HEK293T (cell line): ENCODE measurements around the gene GET3.

Experiments
- ARNT ChIP-seq: fragments of 450-650 bp; IDR thresholded peaks from 2 replicates; pipeline ENCODE4 v1.6.1; 2017; ENCODE audit warnings: mild to moderate bottlenecking
- BHLHE40 ChIP-seq: fragments of 450-650 bp; IDR thresholded peaks from 2 replicates; pipeline ENCODE4 v1.6.1; 2016; ENCODE audit warnings: mild to moderate bottlenecking, moderate library complexity, borderline replicate concordance
- CTBP1 ChIP-seq: fragments of 450-650 bp; IDR thresholded peaks from 2 replicates; pipeline ENCODE4 v1.6.1; 2016; ENCODE audit warnings: borderline replicate concordance
- FOXM1 ChIP-seq: fragments of 450-650 bp; IDR thresholded peaks from 2 replicates; pipeline ENCODE4 v1.6.1; 2017; ENCODE audit warnings: mild to moderate bottlenecking, borderline replicate concordance
- SP1 ChIP-seq: fragments of 450-650 bp; IDR thresholded peaks from 2 replicates; pipeline ENCODE4 v1.6.1; 2017
- TARDBP ChIP-seq: fragments of 450-650 bp; IDR thresholded peaks from 2 replicates; pipeline ENCODE4 v1.6.1; 2016

DNA sequence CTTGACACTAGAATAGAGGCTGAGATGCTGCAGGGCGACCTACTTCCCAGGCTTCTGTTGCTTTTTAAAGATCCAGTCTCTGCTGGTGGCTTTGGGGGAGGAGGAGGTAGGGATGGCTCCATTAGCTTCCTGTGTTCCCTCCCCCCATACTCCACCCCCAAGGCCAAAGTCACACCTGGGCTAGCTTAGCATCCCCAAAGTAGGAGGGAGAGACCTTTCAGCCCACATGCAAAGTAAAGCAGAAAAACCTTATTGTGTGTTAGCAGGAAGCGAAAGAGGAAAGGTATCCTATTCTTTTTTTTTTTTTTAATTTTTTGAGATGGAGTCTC is 10.3 kb upstream of the GET3 start:
- TF ChIP-seq CTBP1 (no peak), BHLHE40 (no peak), FOXM1 (no peak), ARNT (no peak), SP1 (no peak), TARDBP (no peak)
